IPS DF 19.7 (cell line): Measurements from ENCODE around the gene MOSMO.
"Not testable (repeated sequence)": the region's sequence is repeated elsewhere in the genome, so short reads cannot be mapped to it uniquely, and the experiment has no call there.

Source experiments
- DNase-seq: peaks from one replicate; pipeline ENCODE4 v3.0.0-alpha.2; 2013; ENCODE audit warnings: low read depth, low spot score

The MOSMO gene

DNA sequence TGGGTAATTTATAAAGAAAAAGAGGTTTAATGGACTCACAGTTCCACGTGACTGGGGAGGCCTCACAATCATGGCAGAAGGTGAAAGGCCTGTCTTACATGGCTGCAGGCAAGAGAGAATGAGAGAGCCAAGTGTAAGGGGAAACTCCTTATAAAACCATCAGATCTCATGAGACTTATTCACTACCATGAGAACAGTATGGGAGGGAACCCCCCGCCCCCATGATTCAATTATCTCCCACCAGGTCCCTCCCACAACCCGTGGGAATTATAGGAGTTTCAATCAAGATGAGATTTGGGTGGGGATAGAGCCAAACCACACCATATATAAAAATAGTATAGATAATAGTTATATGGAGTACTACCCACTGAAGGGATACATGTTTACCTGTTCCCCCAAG, 36.0 kb downstream of the MOSMO start:
- DNase-seq: not testable (repeated sequence)

GRCh38 chr16:22045888-22046287, 38.0 kb downstream of the MOSMO start:
- DNase-seq: not testable (repeated sequence)

GRCh38 chr16:22050963-22051362, 43.1 kb downstream of the MOSMO start:
- no peak for DNase-seq

- DNase-seq: no peak
Observed at GRCh38 chr16:22052980-22053379, 45.1 kb downstream of the MOSMO start.

DNA sequence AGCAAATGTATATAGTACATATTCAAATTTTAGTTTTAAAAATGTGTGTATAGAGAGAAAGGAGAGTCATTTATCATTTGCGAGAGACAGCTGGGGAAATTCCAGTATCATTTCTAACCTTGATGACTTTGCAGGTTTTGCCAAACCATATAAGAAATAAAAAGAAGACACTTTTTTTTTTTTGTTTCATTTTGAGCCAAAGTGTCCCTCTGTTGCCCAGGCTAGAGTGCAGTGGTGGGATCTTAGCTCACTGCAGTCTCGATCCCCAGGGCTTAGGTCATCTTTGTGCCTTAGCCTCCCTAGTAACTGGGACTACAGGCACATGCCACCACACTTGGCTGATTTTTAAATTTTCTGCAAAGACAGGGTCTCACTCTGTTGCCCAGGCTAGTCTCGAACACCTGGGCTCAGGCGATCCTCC, 46.0 kb downstream of the MOSMO start:
- DNase-seq: no peak

- DNase-seq: no peak
Observed at GRCh38 chr16:22054847-22055590, 47.1 kb downstream of the MOSMO start.

- DNase-seq: no peak
Observed at GRCh38 chr16:22055881-22056280, 48.0 kb downstream of the MOSMO start.

DNA sequence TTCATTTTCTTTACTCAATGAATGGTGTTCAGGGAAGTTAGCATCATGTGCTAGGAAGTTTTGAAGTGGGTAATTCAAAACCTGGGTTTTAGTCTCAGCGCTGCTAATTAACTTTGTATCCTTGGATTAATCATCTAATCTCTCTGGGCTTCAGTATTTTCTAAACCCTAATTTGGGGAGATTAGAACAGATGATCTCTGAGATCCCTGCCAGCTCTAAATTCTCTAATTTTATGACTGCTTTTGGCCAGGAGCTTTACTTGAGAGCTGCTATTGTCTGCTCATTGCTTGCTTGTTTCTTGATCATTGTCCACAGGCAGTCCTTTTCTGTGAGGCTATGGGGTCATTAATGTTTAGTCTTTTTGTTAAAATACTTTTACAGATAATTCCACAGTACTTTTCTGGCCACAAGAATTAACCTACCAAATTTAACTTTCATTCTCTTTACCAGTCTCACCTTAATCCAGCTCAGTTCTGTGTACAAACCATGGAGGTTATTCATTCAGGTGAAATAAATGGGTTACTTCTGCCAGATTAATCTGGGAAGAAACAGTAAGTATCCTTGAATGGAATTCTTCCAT, 56.1 kb downstream of the MOSMO start:
- DNase-seq: no peak

DNA sequence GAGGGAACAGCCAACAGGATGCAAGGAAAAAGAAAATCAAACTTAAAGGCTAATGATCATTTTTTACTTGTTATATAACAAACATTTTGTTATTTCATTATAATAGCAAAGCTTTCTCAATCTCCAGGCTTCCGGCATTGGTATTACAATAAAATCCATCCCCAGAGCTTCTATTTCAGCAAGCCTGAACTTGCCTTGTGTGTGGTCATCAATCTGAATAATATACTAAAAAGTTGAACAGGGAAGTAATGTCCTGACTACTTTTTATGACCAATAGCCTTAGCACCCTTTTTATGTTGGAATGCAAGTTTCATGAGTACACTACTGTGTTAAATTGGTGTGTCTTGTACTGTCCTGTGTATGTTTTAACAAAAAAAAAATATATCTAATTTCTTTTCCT, 57.3 kb downstream of the MOSMO start:
- no peak for DNase-seq

DNA sequence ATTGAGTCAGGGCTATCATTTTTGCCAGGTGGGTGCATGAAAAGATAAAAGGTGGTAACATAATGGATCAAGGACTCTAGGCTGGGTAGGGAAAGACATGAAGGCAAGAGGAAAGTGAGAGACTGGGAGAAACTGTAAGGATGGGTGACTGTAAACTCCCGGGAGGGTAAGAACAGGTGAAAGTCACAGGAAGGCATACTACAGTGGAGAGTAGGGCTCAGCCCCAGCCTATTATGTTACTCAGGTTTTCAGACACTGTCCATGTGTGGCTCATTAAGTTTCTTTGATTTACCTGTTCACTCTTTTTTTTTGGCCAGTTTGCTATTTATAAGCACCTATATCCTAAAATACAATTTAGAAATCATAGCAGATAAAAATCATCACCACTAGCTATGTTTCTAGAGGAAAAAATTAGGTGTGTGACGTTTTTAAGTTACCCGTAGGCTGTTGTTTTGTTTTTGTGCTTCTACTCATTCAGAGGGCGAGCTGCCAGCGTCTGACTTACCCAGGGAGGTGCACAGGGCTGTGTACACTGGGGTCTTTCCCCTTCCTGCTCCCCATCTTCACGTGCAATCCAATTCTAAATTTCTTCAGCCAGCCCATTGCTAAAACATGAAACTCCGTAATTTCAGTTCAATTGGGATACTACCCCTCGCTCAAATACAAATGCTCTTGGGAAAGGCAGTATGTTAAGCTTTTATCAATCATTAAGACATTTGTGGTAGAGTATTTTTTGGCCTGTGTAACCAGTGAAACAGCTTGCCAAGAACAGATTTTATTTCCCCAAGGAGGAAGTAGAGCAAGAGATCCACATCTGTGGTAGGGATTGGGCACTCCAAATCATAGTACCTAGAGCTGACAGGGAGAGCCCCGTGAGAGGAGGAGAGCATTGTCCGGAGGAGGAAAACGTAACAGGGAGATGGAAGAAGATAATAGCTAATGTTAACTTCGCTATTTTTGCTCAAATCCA, 62.7 kb downstream of the MOSMO start:
- DNase-seq: no peak

DNA sequence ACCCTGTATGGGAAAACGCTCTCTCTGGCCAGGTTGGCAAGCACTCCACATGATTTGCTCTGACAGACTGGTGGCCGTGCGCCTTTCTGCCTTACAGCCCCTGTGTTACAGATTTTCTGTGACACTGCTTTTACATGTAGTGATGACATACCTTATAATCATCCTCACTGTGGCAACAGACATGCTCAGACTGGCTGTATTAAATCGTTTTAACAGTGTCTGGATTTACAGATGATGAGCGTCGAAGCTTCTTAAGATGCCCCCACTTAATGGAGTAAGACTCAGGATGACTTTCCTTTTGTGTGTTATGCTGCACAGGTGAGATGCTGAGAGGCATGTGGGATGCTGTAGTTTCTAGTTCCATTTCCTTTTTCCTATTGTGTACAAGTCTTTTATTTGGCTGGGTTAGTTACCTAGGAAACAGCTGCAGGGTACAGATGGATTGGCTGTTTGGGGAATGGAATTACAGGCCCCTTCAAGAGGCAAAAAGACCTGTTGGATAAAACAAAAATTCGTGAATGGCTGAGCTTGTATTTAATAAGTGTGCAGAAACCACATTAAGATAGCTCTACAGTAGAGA, 63.5 kb downstream of the MOSMO start:
- DNase-seq: no peak

GRCh38 chr16:22073350-22073749, 65.4 kb downstream of the MOSMO start:
- DNase-seq: no peak

GRCh38 chr16:22075043-22075757, 67.3 kb downstream of the MOSMO start:
- DNase-seq: no peak

- no peak for DNase-seq
Observed at GRCh38 chr16:22075776-22076175, 67.9 kb downstream of the MOSMO start.

GRCh38 chr16:22077700-22078313, 69.9 kb downstream of the MOSMO start:
- DNase-seq: no peak

GRCh38 chr16:22078656-22079055, 70.7 kb downstream of the MOSMO start:
- DNase-seq: no peak

DNA sequence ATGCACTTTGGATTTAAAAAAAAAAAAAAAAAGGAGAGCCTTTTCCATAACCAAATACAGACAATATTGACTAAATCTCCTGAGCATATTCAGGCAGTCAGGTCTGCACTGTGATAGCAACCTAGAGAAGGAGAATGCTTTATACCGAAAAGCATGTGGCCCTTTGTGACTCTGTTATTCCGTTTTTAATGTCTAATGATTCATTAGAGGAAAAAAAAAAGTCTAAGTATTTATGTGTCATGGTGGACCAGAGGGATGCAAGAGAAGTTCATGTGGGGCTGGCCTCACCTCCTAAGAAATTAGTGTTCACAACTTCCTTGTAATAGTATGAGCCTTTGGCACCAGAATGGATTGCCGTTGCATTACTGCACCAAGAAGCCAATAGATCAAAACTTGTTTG, 73.1 kb downstream of the MOSMO start:
- DNase-seq: no peak

DNA sequence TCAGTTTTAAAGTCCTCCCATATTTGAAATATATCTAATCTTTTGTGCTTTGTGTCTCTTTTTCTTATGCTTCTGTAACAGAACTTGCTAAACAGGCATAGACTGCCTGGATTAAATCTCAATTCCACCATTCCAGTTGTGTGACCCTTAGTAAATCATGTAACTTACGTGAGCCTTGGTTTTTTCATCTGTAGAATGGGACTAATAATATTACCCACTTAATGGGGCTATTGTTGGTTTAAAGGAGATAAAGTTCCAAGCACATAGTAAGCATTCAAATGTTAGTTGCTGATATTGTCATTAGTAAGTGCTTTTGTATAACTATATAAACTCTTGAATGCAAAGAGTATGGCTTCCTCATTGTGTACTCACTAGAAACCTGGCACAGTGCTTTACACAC, 78.5 kb downstream of the MOSMO start:
- DNase-seq: no peak

DNA sequence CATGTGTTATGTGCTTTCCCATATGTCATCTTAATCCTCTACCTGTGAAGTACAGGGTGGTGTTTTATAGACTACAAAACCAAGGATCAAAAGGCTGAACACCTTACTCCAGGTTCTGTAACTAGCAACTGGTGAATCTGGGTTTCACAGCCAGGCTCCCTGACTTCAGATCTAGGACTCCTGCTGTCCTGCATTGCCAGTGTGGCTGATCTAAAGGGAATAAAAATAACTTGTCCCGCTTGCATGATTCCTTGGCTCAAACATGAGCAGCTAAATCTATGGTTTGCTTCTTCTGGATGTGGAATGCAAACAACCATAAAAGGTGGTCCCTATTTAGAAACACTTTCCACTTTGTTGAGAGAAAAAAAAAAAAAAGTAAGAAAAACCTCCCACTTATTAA, 80.7 kb downstream of the MOSMO start:
- no peak for DNase-seq

GRCh38 chr16:22089910-22090309, 82.0 kb downstream of the MOSMO start:
- DNase-seq: no peak

DNA sequence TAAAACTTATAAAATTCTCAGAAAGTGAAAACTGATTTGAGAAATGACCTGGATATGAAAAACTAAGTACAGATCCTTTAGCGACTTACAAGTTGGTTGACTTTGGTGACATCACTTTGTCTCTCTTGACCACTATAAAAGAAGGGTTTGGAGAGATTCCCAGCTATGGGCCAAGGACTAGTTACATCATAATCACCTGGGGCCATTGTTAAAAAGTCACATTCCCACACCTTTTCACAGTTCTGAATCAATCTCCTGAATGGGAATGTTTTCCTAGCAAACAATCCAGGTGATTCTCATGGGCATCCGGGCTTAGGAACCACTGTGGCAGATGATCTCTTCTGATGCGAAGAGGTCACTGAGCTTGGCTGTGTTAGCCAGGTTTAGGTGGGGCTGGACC, 83.8 kb downstream of the MOSMO start:
- DNase-seq: no peak
